ENCODE results near the gene MAP1S.

MAP1S gene

GRCh38 chr19:17757125-17757524 is 37.8 kb downstream of the MAP1S start:
- H3K4me3 ChIP-seq (replicated peaks in 1 of 2; ENCODE audit: low read depth in 2 of 2, low read length in 2 of 2): no peak overlapping the region
- peak; percentile 53 to 64 for DNase-seq (ENCODE audit: low read depth in 2 of 2)
- no peak for TF ChIP-seq CTCF (IDR thresholded peaks at IDR 0.05; ENCODE audit: low read depth, low read length)

DNA sequence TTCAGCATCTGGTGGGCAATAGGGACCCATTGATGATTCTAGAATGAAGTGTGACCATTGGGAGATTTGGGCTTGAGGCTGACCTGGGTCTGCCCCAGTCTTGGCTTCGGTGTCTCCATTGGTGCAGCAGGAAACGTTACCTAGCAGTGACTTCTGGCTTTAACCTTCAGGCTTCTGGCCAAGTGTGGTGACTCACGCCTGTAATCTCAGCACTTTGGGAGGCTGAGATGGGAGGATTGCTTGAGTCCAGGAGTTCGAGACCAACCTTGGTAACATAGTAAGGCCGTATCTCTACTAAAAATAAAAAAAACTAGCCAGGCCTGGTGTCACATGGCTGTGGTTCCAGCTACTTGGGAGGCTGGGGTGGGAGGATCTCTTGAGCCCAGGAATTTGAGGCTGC is 39.2 kb downstream of the MAP1S start:
- no peak for TF ChIP-seq CTCF (IDR thresholded peaks at IDR 0.05; ENCODE audit: low read depth, low read length)
- H3K4me3 ChIP-seq (replicated peaks in 1 of 2; ENCODE audit: low read depth in 2 of 2, low read length in 2 of 2): no peak overlapping the region
- DNase-seq (ENCODE audit: low read depth in 2 of 2): no peak

DNA sequence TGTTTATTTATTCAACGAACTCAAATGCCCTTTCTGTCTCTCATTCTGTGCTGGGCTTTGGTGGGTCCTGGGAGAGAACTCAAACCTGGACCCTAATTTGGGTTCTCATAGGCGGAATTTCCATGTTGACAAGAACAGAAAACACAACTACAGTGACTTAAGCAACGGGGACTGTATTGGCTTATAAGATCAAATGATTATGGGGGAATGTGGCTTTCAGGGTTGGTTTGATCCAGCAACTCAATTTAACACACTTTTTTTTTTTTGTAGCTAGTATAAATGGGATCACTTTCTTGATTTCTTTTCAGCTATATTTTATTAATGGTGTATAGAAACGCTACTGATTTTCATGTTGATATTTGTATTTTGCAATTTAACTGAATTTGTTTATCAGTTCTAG is 41.9 kb downstream of the MAP1S start:
- no peak for DNase-seq (ENCODE audit: low read depth in 2 of 2)
- no peak for TF ChIP-seq CTCF (IDR thresholded peaks at IDR 0.05; ENCODE audit: low read depth, low read length)
- no peak overlapping the region for H3K4me3 ChIP-seq (replicated peaks in 1 of 2; ENCODE audit: low read depth in 2 of 2, low read length in 2 of 2)

- no peak overlapping the region for H3K4me3 ChIP-seq (replicated peaks in 1 of 2; ENCODE audit: low read depth in 2 of 2, low read length in 2 of 2)
- no peak for TF ChIP-seq CTCF (IDR thresholded peaks at IDR 0.05; ENCODE audit: low read depth, low read length)
- DNase-seq (ENCODE audit: low read depth in 2 of 2): peak; percentile 68 to 80
These were observed 43.4 kb downstream of the MAP1S start for GRCh38 chr19:17762505-17763229.

GRCh38 chr19:17764348-17764747 is 45.1 kb downstream of the MAP1S start:
- no peak overlapping the region for H3K4me3 ChIP-seq (replicated peaks in 1 of 2; ENCODE audit: low read depth in 2 of 2, low read length in 2 of 2)
- TF ChIP-seq CTCF (IDR thresholded peaks at IDR 0.05; ENCODE audit: low read depth, low read length): no peak
- no peak for DNase-seq (ENCODE audit: low read depth in 2 of 2)

- TF ChIP-seq CTCF (IDR thresholded peaks at IDR 0.05; ENCODE audit: low read depth, low read length): no peak
- no peak overlapping the region for H3K4me3 ChIP-seq (replicated peaks in 1 of 2; ENCODE audit: low read depth in 2 of 2, low read length in 2 of 2)
- DNase-seq (ENCODE audit: low read depth in 2 of 2): no peak
These were observed 45.9 kb downstream of the MAP1S start for GRCh38 chr19:17765069-17765618.
